GM18909 (cell line): ENCODE data around the gene UNC119.

ENCODE experiments used
- ATAC-seq: cut with Tn5 transposase; IDR thresholded peaks from one replicate; pipeline ENCODE4 v1.9.1; 2021; ENCODE audit warnings: mild to moderate bottlenecking; ENCODE audit not compliant: unreplicated experiment, poor library complexity

Gene UNC119

GRCh38 chr17:28545787-28546415, 6.5 kb downstream of the UNC119 start:
- no peak for ATAC-seq

DNA sequence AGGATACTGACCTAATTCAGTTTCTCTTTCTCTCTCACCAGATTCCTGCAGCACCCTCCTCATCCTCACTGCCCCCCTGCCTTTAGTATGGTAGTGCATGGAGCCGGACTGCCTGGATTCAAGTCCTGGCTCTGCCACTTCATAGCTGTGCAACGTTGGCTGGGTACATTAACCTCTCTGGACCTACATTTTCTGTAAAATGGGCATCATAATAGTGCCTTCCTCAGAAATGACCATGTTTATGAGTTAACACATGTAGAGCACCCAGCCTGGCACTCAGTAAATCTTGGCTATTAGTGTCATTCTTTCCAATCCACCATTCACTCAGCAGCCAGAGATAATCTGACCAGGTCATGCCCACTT, 7.3 kb downstream of the UNC119 start:
- no peak for ATAC-seq

DNA sequence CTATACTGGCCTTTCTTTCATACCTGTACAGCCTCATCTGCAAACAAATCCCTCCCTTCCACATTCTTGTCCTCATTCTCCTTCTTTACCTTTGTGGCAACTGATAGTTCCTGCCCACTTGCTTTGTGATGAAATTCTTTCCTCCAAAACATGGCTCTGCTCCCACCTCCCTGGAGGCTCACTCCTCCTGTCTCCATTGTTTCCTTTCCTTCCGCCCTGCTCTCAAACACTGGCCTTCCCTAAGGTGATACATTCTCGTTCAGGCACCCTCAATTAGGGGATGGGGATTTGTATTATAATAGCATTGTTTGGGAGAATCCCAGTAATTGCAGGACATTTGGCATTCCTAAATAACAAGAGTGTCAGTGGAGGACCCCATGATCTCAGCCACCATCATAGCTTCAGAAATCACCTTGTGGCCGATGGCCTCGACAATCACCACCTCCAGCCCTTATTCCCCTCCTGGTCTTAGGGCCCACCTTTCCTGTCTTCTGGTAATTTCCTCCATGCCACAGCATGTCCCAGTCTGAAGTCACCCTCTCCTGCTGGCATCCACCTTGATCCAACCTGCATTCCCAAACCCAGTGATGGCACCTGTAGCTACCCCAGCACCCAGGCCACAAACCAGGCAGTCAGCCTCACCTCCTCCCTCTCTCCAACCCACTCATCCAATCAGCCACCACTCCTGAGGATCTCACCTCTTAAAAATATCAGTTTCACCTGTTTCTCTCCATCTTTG, 7.9 kb downstream of the UNC119 start:
- no peak for ATAC-seq

DNA sequence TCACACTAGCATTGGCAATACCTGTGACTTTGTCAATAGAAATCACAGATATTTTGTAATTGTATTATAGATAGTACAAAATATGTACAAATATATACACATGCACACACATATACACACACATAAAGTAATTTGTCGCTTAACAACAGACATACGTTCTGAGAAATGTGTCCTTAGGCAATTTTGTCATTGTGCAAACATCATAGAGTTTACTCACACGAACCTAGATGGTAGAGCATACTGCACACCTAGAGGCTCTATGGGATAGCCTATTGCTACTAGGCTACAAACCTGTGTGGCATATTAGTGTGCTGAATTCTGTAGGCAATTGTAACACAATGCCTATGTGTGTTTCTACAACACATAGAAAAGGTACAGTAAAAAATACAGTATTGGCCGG, 11.0 kb downstream of the UNC119 start:
- ATAC-seq: no peak

- ATAC-seq: no peak
These were observed 12.2 kb downstream of the UNC119 start for GRCh38 chr17:28540231-28540630.

- no peak for ATAC-seq
These were observed 14.0 kb downstream of the UNC119 start for GRCh38 chr17:28538296-28538895.

DNA sequence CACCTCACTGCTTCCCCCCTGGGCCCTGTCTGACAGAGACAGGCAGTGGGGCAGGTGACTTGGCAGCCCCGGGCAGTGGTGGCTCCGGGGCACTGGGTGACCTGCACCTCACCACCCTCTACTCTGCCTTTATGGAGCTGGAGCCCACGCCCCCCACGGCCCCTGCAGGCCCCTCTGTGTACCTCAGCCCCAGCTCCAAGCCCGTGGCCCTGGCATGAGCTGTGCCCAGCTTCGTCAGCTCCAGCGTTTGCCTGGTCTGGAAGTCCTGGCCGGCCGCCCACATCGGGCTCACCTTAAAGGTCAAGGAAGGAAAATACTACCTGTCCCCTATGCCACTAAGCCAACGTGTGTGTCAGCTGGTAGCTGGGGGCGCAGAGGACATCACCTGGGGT, 15.2 kb downstream of the UNC119 start:
- ATAC-seq: no peak

DNA sequence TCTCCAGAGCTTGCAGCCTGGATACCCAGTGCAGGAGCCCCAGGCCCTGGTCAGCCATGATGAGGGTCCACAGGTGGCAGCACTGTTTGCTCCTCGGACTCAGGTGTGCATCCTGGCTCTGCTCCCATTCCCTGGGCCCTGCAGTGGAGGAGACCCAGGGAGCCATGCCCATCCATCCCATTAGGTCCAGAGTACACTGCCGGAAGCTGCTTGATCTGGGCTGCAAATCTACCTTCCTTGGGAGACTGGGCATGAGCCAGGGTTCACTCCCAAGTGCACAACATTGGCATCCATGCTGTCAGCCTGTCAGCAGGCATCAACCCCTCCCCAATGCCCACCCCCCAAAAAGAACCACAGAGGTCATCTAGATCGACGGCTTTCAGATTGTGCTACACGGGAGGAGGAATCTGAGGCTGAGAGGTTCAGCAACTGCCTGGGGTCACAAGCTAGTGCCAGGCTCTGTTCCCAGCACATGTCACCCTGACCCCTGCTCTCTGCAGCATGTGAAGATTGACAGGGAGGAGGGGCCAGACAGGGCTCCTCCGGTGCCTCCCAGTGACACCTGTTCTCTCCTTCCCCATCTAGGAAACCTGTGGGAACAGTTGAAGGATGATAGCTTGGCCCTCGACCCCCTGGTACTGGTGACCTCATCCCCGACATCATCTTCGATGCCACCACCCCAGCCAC, 15.7 kb downstream of the UNC119 start:
- ATAC-seq: no peak

DNA sequence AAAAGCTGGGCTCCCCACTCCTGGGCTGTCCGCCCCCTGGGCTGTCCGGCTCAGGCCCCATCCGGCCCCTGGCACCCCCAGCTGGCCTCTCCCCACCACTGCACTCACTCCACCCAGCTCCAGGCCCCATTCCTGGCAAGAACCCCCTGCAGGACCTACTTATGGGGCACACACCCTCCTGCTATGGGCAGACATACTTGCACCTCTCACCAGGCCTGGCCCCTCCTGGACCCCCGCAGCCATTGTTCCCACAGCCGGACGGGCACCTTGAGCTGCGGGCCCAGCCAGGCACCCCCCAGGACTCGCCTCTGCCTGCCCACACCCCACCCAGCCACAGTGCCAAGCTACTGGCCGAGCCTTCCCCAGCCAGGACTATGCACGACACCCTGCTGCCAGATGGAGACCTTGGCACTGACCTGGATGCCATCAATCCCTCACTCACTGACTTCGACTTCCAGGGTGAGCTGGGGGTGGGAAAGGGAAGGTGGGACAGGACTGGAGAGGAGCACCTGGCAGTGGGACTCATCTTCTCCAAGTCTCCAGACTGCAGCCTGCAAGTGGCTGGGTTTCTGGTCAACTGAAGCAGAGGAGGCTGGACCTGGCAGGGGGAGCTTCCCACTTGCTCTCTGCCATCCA, 17.6 kb downstream of the UNC119 start:
- ATAC-seq: no peak

DNA sequence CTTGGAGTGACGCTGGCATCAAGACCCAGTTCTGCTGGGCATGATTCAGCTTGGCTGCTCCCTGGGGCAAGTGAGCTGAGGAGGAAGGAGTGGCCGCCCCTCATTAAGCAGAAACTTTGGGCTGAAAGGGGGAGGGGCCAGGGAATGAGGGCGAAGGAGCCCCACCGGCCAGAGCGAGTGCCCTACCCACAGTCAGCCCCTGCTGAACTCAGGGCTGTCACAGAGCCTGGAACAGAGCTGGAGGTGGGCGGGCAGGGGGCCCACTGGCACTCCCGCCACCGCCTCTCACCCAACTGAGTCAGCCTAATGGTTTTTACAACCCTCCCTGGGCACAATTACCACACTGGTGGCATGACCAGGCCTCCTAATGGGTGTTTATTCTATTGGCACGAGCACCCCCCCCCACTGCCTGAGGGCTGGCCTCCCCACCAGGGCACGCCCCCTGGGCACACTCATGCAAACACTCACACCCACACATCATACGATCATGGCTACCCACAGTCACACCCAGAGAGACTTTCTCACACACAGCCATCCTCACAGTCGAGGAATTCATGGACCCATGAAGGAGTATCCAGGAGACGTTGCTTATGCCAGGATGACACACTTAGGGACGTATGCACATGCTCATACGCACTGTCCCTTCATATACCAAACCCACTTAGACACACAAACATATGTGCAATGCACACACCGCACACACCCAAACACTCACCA, 19.2 kb downstream of the UNC119 start:
- no peak for ATAC-seq

GRCh38 chr17:28532050-28532960, 20.1 kb downstream of the UNC119 start:
- no peak for ATAC-seq

DNA sequence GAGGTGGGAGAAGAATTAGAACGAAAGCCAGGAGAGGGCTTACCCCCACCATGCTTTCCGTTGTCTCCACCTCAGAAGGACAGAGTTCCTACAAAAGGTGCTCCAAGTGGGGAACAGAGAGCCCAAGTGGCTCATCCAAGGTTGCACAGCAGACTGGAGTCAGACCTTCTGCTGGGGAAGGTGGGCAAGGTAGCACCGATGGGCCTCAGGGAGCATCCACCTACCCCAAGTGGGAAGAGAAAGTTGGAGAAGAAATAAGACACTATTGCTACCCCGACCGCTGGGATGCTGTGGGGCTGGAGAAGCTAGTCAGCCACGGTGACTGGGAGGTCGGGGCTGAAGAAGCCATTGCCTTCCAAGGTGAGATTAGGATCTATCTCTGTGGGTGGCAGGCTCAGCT, 21.5 kb downstream of the UNC119 start:
- no peak for ATAC-seq

DNA sequence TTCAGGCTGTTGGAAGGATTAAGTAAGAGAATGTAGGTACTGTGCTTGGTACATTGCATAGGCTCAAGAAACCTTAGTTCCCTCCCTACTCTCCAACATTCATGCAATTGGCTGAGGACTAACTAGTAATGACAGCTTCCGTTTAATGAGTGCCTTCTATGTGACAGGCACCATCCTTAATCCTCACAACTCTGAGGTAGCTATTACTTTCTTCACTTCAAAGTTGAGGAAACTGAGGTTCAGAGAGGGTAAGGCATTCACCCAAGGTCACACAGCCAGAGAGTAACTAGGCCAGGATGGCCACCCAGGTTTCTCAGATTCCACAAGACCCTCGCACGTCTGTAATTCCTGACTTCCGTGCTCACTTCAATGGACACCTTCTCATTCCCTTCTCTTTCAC, 22.2 kb downstream of the UNC119 start:
- ATAC-seq: no peak

DNA sequence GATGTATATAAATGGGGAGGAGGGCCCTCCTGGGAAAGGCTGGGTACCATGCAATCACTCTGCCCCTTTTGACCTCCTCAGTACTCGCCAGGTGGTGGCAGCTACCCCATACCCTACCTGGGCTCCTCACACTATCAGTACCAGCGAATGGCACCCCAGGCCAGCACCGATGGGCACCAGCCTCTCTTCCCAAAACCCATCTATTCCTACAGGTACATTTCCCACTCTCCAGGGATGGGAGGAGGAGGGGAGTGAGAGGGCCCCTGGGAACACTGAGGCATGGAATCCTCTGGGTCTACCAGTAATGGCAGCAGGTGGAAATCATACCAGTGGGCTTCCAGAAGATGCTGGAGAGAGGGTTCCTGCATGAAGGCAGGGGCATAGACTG, 23.4 kb downstream of the UNC119 start:
- no peak for ATAC-seq

DNA sequence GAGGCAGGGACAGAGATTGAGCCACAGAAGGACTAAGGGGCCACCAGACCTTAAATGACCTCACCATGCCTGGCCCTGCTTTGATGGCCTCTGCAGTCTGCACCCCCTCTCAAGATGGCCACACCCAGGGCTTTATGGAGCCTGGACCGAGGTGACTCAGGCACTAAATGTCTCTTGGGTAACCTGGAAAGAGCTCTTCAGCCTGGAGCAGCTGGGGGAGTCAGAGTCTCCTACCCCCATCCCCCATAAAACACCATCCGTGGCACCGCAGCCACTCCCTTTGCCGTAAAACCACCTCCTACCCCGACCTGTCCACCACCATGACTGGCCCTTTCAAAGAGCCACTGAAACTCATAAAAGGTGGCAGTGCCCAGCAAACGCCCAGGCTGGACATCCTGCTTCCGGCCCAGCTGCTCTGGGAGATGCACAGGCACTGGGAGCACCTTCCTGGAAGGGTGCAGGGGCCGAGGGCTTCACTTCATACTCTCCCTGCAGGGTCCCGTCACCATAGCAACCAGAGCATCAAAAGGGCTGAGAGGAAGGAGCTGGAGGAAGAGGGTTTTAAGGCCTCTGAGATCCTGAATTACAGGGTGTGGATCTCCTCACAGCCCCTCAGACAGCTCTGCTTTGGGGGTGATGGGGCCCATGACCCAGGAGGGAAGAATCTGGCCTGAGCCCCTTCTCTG, 24.0 kb downstream of the UNC119 start:
- ATAC-seq: no peak

GRCh38 chr17:28527859-28528258, 24.6 kb downstream of the UNC119 start:
- no peak for ATAC-seq

- no peak for ATAC-seq
These were observed 25.2 kb downstream of the UNC119 start for GRCh38 chr17:28527181-28527681.

GRCh38 chr17:28526381-28526780, 26.0 kb downstream of the UNC119 start:
- no peak for ATAC-seq
